SW480 (cell line): ENCODE measurements around the gene BRI3.
"Not testable (repeated sequence)": the region's sequence is repeated elsewhere in the genome, so short reads cannot be mapped to it uniquely, and the experiment has no call there.

ENCODE experiments used
- DNase-seq: peaks from one replicate; pipeline ENCODE4 v3.0.0-alpha.2; 2016; ENCODE audit warnings: low spot score

Gene BRI3

GRCh38 chr7:98312201-98312600 is 30.7 kb downstream of the BRI3 start:
- DNase-seq, result no peak

GRCh38 chr7:98314469-98314868 is 33.0 kb downstream of the BRI3 start:
- no peak for DNase-seq

GRCh38 chr7:98315318-98315993 is 34.0 kb downstream of the BRI3 start:
- DNase-seq, result no peak

GRCh38 chr7:98315994-98316527 is 34.6 kb downstream of the BRI3 start:
- not testable (repeated sequence) for DNase-seq

- DNase-seq, result no peak
Measured at GRCh38 chr7:98317366-98318040, 36.0 kb downstream of the BRI3 start.

- DNase-seq, result no peak
Measured at GRCh38 chr7:98319176-98319575, 37.7 kb downstream of the BRI3 start.

- DNase-seq, result no peak
Measured at GRCh38 chr7:98321301-98321700, 39.8 kb downstream of the BRI3 start.

GRCh38 chr7:98322331-98323270 is 41.1 kb downstream of the BRI3 start:
- DNase-seq, result peak; percentile 36

- DNase-seq, result no peak
Measured at GRCh38 chr7:98323597-98324322, 42.3 kb downstream of the BRI3 start.

GRCh38 chr7:98324782-98325181 is 43.3 kb downstream of the BRI3 start:
- no peak for DNase-seq

GRCh38 chr7:98329100-98329790 is 47.8 kb downstream of the BRI3 start:
- no peak for DNase-seq

GRCh38 chr7:98329791-98330373 is 48.4 kb downstream of the BRI3 start:
- DNase-seq, result no peak

- DNase-seq, result no peak
Measured at GRCh38 chr7:98330926-98331529, 49.5 kb downstream of the BRI3 start.

GRCh38 chr7:98334081-98334480 is 52.6 kb downstream of the BRI3 start:
- no peak for DNase-seq

- DNase-seq, result no peak
Measured at GRCh38 chr7:98335411-98335977, 54.0 kb downstream of the BRI3 start.

GRCh38 chr7:98338441-98338840 is 57.0 kb downstream of the BRI3 start:
- DNase-seq, result no peak

GRCh38 chr7:98339043-98339442 is 57.6 kb downstream of the BRI3 start:
- DNase-seq, result no peak

GRCh38 chr7:98341106-98341505 is 59.6 kb downstream of the BRI3 start:
- no peak for DNase-seq
